Glutamatergic neuron (in vitro differentiated cells): Measurements from ENCODE around the gene ITPK1. TPM values are rescaled to one million over a fixed set of nuclear protein-coding genes. Genes with fewer than 3 reads are reported as not detected.

ENCODE experiments used
- DNase-seq: peaks from one replicate; pipeline ENCODE4 v3.0.0; 2022
- H3K27ac Mint-ChIP-seq: one replicate; pipeline ENCODE4 v1.8.0; 2020; ENCODE audit warnings: mild to moderate bottlenecking, mixed read lengths, inconsistent platforms; ENCODE audit not compliant: unreplicated experiment
- H3K27me3 Mint-ChIP-seq: one replicate; pipeline ENCODE4 v1.8.0; 2020; ENCODE audit warnings: mild to moderate bottlenecking, moderate library complexity, mixed read lengths, inconsistent platforms; ENCODE audit not compliant: unreplicated experiment
- H3K36me3 Mint-ChIP-seq: one replicate; pipeline ENCODE4 v1.8.0; 2020; ENCODE audit warnings: mild to moderate bottlenecking, mixed read lengths, inconsistent platforms; ENCODE audit not compliant: unreplicated experiment
- H3K4me1 Mint-ChIP-seq: one replicate; pipeline ENCODE4 v1.8.0; 2020; ENCODE audit warnings: mild to moderate bottlenecking, low read depth, mixed read lengths, inconsistent platforms; ENCODE audit not compliant: unreplicated experiment
- H3K4me3 Mint-ChIP-seq: one replicate; pipeline ENCODE4 v1.8.0; 2020; ENCODE audit warnings: mild to moderate bottlenecking, mixed read lengths, inconsistent platforms; ENCODE audit not compliant: unreplicated experiment
- H3K9me3 Mint-ChIP-seq: one replicate; pipeline ENCODE4 v1.8.0; 2020; ENCODE audit warnings: mild to moderate bottlenecking, moderate library complexity, mixed read lengths, inconsistent platforms; ENCODE audit not compliant: unreplicated experiment
- total RNA-seq: library from RNA; stranded (reverse); fragmentation: NEBNext Ultra II Directional; extraction: Animal tissue kit (Norgen Biotek cat#: 25700); gene quantifications from one replicate; pipeline ENCODE4 v1.2.1, GENCODE V29; 2021; ENCODE audit not compliant: unreplicated experiment
- TF ChIP-seq, protein P1 (sequence below): fragments of 200-600 bp; sonication (generic); IDR thresholded peaks from one replicate; pipeline ENCODE4 v1.5.0; 2021; ENCODE audit not compliant: partially characterized antibody, unreplicated experiment

Gene ITPK1
- total RNA-seq, 1 donor from 2014 or later: 132 TPM

DNA sequence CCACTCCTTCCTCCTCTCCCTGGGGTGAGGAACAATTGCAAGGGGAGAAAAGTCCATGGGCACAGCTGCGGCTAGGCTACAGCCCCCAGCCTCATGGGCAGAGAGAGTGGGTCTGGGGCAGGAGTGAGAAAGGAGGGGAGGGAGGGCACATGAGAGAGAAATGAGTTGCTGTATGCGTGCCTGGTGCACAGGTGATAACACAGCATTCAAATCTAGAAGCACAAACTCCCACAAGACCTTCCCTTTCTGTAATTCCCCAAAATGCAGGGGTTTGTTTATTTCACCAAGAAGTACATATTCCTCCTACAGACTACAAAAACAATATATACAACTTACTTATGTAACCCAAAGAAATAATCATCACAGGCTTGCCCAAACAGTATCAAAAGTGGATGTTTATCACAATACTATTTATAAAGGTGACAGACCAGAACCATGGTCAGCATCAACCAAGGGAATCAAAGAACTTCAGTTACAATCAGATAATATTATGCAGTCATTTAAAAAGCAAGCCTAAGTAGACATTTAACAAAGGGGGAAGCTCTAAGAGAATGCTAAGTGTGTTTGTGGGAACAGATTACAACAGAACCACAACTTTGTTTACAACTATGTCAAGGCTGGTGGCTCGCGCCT is 54.2 kb downstream of the ITPK1 start:
- no peaks in the 10 kb centered on the region for H3K36me3 Mint-ChIP-seq
- peaks cover 26% of the 10 kb centered on the region for H3K4me1 Mint-ChIP-seq
- H3K4me3 Mint-ChIP-seq: no peak overlapping the region
- H3K27me3 Mint-ChIP-seq: peaks cover 12% of the 10 kb centered on the region
- peaks cover 8% of the 10 kb centered on the region for H3K9me3 Mint-ChIP-seq
- TF ChIP-seq, protein P1, sequence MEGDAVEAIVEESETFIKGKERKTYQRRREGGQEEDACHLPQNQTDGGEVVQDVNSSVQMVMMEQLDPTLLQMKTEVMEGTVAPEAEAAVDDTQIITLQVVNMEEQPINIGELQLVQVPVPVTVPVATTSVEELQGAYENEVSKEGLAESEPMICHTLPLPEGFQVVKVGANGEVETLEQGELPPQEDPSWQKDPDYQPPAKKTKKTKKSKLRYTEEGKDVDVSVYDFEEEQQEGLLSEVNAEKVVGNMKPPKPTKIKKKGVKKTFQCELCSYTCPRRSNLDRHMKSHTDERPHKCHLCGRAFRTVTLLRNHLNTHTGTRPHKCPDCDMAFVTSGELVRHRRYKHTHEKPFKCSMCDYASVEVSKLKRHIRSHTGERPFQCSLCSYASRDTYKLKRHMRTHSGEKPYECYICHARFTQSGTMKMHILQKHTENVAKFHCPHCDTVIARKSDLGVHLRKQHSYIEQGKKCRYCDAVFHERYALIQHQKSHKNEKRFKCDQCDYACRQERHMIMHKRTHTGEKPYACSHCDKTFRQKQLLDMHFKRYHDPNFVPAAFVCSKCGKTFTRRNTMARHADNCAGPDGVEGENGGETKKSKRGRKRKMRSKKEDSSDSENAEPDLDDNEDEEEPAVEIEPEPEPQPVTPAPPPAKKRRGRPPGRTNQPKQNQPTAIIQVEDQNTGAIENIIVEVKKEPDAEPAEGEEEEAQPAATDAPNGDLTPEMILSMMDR: no peak
- no peak for DNase-seq
- H3K27ac Mint-ChIP-seq: peak overlapping the region; percentile 9

DNA sequence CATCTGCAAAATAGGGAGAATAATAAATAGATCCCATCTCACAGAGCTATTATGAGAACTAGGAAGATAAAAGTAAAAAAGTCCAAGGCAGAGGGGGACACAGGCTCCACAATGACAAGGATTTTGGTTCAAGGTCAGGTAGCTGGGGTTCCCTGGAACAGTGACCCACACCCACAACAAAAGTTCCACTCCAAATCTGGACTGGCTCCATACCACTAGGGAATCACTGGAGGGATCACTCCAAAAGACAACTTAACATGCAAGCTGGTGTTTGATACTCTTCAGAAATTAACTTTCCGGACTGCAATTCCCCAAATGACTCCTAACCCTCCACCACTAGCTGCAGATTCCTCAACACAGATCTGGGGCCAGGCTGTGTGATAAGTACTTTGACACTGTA is 54.9 kb downstream of the ITPK1 start:
- peaks cover 12% of the 10 kb centered on the region for H3K27me3 Mint-ChIP-seq
- peaks cover 23% of the 10 kb centered on the region for H3K4me1 Mint-ChIP-seq
- peaks cover 7% of the 10 kb centered on the region for H3K9me3 Mint-ChIP-seq
- H3K27ac Mint-ChIP-seq: no peak overlapping the region
- TF ChIP-seq, protein P1: no peak
- no peak overlapping the region for H3K4me3 Mint-ChIP-seq
- no peak for DNase-seq
- no peaks in the 10 kb centered on the region for H3K36me3 Mint-ChIP-seq

DNA sequence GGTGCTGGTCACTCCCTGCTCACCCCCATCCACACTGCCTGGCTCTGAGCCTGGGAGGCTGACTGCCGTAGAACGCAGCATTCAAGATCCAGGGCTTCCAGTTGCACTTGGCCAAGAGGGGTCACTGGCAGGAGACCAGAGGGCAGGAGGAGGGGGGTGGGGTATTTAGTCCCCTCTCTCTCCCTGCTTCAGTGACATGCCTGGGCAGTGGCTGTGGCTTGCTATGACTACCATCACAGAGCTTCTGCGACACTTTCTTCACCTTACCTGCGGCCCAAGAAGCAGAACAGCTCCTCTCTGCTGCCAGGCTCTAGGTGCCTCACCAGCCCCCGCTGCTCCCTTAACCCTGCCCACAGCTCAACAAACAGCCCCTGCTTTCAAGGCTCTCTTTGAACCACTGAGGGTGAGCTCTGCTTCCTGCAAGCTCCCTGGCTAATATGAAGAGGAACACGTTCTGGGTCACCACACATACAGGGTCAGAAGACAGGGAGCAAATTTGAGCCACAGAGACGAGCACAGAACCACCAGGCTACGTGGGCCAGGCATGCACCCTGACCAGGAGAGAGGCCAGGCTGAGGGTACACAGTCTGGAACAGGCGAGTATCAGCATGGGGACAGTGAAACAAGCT is 55.7 kb downstream of the ITPK1 start:
- no peak for DNase-seq
- TF ChIP-seq, protein P1: no peak
- Mint-ChIP-seq H3K27ac (no peak overlapping the region), H3K4me3 (no peak overlapping the region), H3K4me1 (peaks cover 20% of the 10 kb centered on the region), H3K36me3 (no peaks in the 10 kb centered on the region), H3K27me3 (peaks cover 12% of the 10 kb centered on the region), H3K9me3 (peaks cover 4% of the 10 kb centered on the region)

DNA sequence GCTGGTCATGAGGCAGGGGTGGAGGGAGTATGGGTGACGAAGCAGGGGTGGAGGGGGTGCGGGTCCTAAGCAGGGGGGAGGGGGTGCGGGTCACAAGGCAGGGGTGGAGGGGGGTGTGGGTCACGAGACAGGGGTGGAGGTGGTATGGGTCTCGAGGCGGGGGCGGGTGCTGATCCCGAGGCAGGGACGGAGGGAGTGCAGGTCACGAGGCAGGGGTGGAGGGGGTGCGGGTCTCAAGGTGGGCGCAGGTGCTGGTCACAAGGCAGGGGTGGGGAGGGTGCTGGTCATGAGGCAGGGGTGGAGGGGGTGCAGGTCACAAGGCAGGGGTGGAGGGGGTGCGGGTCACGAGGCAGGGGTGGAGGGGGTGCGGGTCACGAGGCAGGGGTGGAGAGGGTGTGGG is 56.5 kb downstream of the ITPK1 start:
- peaks cover 4% of the 10 kb centered on the region for H3K9me3 Mint-ChIP-seq
- TF ChIP-seq, protein P1: no peak
- no peak overlapping the region for H3K27ac Mint-ChIP-seq
- peaks cover 17% of the 10 kb centered on the region for H3K4me1 Mint-ChIP-seq
- H3K36me3 Mint-ChIP-seq: no peaks in the 10 kb centered on the region
- no peak for DNase-seq
- H3K4me3 Mint-ChIP-seq: no peak overlapping the region
- H3K27me3 Mint-ChIP-seq: peaks cover 12% of the 10 kb centered on the region

DNA sequence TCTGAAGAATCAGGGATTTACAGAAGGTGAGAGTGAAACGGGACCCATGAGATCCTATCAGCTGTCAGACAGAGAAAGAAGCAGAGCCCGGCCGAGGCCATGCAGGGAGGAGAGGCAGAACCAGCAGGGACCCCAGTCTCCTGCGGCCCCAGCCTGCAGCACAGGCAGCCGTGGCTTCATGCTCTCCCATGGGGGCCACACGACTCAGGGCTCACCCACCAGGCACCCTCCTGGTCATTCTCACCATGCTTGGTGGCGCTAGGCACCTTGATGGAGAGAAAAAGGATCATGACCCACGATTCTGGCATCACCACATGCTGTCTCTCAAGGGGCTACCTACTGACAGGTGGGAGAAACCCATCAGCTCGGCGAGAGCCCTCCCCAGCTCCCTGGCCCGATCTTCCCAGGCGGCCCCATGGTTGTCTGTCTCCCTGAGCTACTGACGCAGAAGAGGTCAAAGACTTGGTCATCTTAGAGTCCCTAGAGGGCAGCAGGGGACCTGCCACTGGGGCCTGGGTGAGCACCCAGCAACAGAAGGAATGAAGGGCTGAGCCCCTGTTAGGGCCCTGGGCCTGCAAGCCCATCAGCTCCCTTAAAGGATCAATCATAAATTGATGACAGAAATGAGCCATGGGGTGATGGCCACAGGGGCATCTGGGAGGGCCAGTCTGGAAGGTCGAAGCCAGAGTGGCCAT is 58.0 kb downstream of the ITPK1 start:
- TF ChIP-seq, protein P1: no peak
- H3K4me1 Mint-ChIP-seq: peaks cover 17% of the 10 kb centered on the region
- H3K27me3 Mint-ChIP-seq: peaks cover 12% of the 10 kb centered on the region
- H3K4me3 Mint-ChIP-seq: no peak overlapping the region
- H3K27ac Mint-ChIP-seq: no peak overlapping the region
- no peak for DNase-seq
- H3K36me3 Mint-ChIP-seq: no peaks in the 10 kb centered on the region
- H3K9me3 Mint-ChIP-seq: peaks cover 4% of the 10 kb centered on the region
